Measurements from ENCODE around the gene ITPR1.
"Not testable (repeated sequence)": the region's sequence is repeated elsewhere in the genome, so short reads cannot be mapped to it uniquely, and the experiment has no call there.

The ITPR1 gene

GRCh38 chr3:4587838-4588105 lies 94.6 kb downstream of the ITPR1 start:
- Histone ChIP-seq H3K79me2 (ENCODE audit: insufficient read depth, low read length) (no peaks in the 10 kb centered on the region), H4K20me1 (ENCODE audit: insufficient read depth, low read length) (no peaks in the 10 kb centered on the region)

GRCh38 chr3:4588466-4588865 lies 95.3 kb downstream of the ITPR1 start:
- Histone ChIP-seq H4K20me1 (ENCODE audit: insufficient read depth, low read length) (no peaks in the 10 kb centered on the region), H3K79me2 (ENCODE audit: insufficient read depth, low read length) (no peaks in the 10 kb centered on the region), H3K4me1 (ENCODE audit: insufficient read depth, low read length, severe bottlenecking) (no peaks in the 10 kb centered on the region), H3K9me3 (ENCODE audit: low read length) (no peaks in the 10 kb centered on the region), H3K36me3 (ENCODE audit: insufficient read depth, low read length) (no peaks in the 10 kb centered on the region), H3K27me3 (ENCODE audit: insufficient read depth, low read length) (no peaks in the 10 kb centered on the region), H3K4me2 (ENCODE audit: low read length) (no peak overlapping the region), H3K9me2 (ENCODE audit: low read depth, low read length) (no peaks in the 10 kb centered on the region), H3K27ac (ENCODE audit: low read depth, low read length, poor library complexity, severe bottlenecking) (no peak overlapping the region), H3K9ac (ENCODE audit: low read length) (no peak overlapping the region), H3F3A (ENCODE audit: insufficient read depth, low read length) (no peaks in the 10 kb centered on the region), H3K4me3 (ENCODE audit: low read depth, low read length, poor library complexity, severe bottlenecking) (no peak overlapping the region), H2AFZ (ENCODE audit: low read length) (no peak overlapping the region)
- TF ChIP-seq EZH2 (IDR thresholded peaks at IDR 0.05; ENCODE audit: borderline replicate concordance, low read length) (no peak), CTCF (IDR thresholded peaks at IDR 0.05; ENCODE audit: low read length) (no peak)

More at GRCh38 chr3:4587838-4588105, 94.6 kb downstream of the ITPR1 start:
- Histone ChIP-seq H3K9me3 (ENCODE audit: low read length) (no peaks in the 10 kb centered on the region), H3K4me3 (ENCODE audit: low read depth, low read length, poor library complexity, severe bottlenecking) (no peak overlapping the region), H3K4me2 (ENCODE audit: low read length) (no peak overlapping the region), H3K27me3 (ENCODE audit: insufficient read depth, low read length) (no peaks in the 10 kb centered on the region), H3K4me1 (ENCODE audit: insufficient read depth, low read length, severe bottlenecking) (no peaks in the 10 kb centered on the region), H2AFZ (ENCODE audit: low read length) (no peak overlapping the region), H3F3A (ENCODE audit: insufficient read depth, low read length) (no peaks in the 10 kb centered on the region), H3K9ac (ENCODE audit: low read length) (no peak overlapping the region), H3K36me3 (ENCODE audit: insufficient read depth, low read length) (no peaks in the 10 kb centered on the region), H3K27ac (ENCODE audit: low read depth, low read length, poor library complexity, severe bottlenecking) (no peak overlapping the region), H3K9me2 (ENCODE audit: low read depth, low read length) (no peaks in the 10 kb centered on the region)
- TF ChIP-seq CTCF (IDR thresholded peaks at IDR 0.05; ENCODE audit: low read length) = no peak
- no peak for TF ChIP-seq EZH2 (IDR thresholded peaks at IDR 0.05; ENCODE audit: borderline replicate concordance, low read length)

- no peaks in the 10 kb centered on the region for H3K27me3 ChIP-seq (ENCODE audit: insufficient read depth, low read length)
- no peak overlapping the region for H3K27ac ChIP-seq (ENCODE audit: low read depth, low read length, poor library complexity, severe bottlenecking)
- no peak overlapping the region for H3K4me2 ChIP-seq (ENCODE audit: low read length)
- H3K9me2 ChIP-seq (ENCODE audit: low read depth, low read length) = no peaks in the 10 kb centered on the region
- no peaks in the 10 kb centered on the region for H3K4me1 ChIP-seq (ENCODE audit: insufficient read depth, low read length, severe bottlenecking)
- no peaks in the 10 kb centered on the region for H3K36me3 ChIP-seq (ENCODE audit: insufficient read depth, low read length)
- no peaks in the 10 kb centered on the region for H3F3A ChIP-seq (ENCODE audit: insufficient read depth, low read length)
- H3K9me3 ChIP-seq (ENCODE audit: low read length) = no peaks in the 10 kb centered on the region
- H3K79me2 ChIP-seq (ENCODE audit: insufficient read depth, low read length) = no peaks in the 10 kb centered on the region
- H4K20me1 ChIP-seq (ENCODE audit: insufficient read depth, low read length) = no peaks in the 10 kb centered on the region
- H3K9ac ChIP-seq (ENCODE audit: low read length) = no peak overlapping the region
- H2AFZ ChIP-seq (ENCODE audit: low read length) = no peak overlapping the region
- H3K4me3 ChIP-seq (ENCODE audit: low read depth, low read length, poor library complexity, severe bottlenecking) = no peak overlapping the region
- no peak for TF ChIP-seq CTCF (IDR thresholded peaks at IDR 0.05; ENCODE audit: low read length)
- TF ChIP-seq EZH2 (IDR thresholded peaks at IDR 0.05; ENCODE audit: borderline replicate concordance, low read length) = no peak
These were observed 96.4 kb downstream of the ITPR1 start for GRCh38 chr3:4589475-4590097.

GRCh38 chr3:4590849-4591248 lies 97.7 kb downstream of the ITPR1 start:
- H3F3A ChIP-seq (ENCODE audit: insufficient read depth, low read length); H3K9me3 ChIP-seq (ENCODE audit: low read length); H3K27ac ChIP-seq (ENCODE audit: low read depth, low read length, poor library complexity, severe bottlenecking); H3K4me3 ChIP-seq (ENCODE audit: low read depth, low read length, poor library complexity, severe bottlenecking); H3K9me2 ChIP-seq (ENCODE audit: low read depth, low read length); H2AFZ ChIP-seq (ENCODE audit: low read length); H3K27me3 ChIP-seq (ENCODE audit: insufficient read depth, low read length); H4K20me1 ChIP-seq (ENCODE audit: insufficient read depth, low read length); H3K4me2 ChIP-seq (ENCODE audit: low read length); H3K9ac ChIP-seq (ENCODE audit: low read length); H3K79me2 ChIP-seq (ENCODE audit: insufficient read depth, low read length); H3K36me3 ChIP-seq (ENCODE audit: insufficient read depth, low read length); H3K4me1 ChIP-seq (ENCODE audit: insufficient read depth, low read length, severe bottlenecking): not testable (repeated sequence)
